Epithelial cell of proximal tubule (primary cell): ENCODE measurements around the gene ANKRD9. TPM values are rescaled to one million over a fixed set of nuclear protein-coding genes. Genes with fewer than 3 reads are reported as not detected.

Experiments used
- DNase-seq: peaks from one replicate; pipeline ENCODE4 v3.0.0-alpha.2; 2011; ENCODE audit warnings: low read depth
- H3K4me3 ChIP-seq: 2 replicates; pipeline ENCODE4 v1.5.1; 2011; ENCODE audit warnings: low read depth, mild to moderate bottlenecking, low read length
- total RNA-seq: library from RNA; depleted of rRNA; stranded (reverse); fragments of >200 nt; gene quantifications from 2 replicates; pipeline ENCODE4 v1.2.3, GENCODE V29; 2015
- TF ChIP-seq, protein P1 (sequence below): conservative IDR thresholded peaks from 2 replicates; pipeline ENCODE4 v1.5.1; 2012; ENCODE audit warnings: low read depth, mild to moderate bottlenecking, low read length

ANKRD9 gene
- total RNA-seq, 1 donor from 2014 or later, result 137 TPM

DNA sequence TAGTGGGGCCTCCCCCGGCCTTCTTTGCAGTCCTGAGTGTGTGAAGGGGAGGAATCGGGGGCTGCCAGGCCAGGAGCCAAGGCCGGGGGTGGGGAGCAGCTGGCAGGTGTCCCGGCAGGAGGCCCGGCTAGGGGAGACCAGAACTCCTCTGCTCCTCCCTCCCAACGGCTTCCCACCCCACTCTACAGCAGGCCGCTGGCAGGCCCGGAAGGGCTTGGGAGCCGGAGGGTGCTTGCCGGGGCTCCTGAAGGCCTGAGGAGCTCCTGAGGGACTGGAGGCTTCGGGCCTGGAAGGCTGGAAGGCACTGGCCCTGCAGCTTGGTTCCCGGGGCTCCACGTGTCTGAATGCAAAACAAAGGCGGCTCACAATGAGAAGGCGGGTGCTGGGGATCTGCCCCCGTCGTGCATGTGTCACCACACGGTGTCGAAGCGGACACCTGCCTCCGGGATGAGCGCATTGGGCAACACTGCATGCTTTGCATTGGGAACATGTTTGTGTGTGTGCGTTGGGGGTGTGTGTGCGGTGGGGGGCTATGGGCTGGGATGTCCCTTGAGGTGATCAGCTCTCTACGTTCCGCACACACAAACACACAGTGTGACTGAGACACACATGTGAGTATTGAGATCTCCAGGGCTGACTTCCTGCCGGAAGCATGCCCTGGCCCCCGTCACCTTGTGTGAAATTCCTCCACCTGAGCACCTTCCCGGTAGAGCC is 30.9 kb upstream of the ANKRD9 start:
- H3K4me3 ChIP-seq, result no peak overlapping the region
- DNase-seq, result no peak
- TF ChIP-seq, protein P1, sequence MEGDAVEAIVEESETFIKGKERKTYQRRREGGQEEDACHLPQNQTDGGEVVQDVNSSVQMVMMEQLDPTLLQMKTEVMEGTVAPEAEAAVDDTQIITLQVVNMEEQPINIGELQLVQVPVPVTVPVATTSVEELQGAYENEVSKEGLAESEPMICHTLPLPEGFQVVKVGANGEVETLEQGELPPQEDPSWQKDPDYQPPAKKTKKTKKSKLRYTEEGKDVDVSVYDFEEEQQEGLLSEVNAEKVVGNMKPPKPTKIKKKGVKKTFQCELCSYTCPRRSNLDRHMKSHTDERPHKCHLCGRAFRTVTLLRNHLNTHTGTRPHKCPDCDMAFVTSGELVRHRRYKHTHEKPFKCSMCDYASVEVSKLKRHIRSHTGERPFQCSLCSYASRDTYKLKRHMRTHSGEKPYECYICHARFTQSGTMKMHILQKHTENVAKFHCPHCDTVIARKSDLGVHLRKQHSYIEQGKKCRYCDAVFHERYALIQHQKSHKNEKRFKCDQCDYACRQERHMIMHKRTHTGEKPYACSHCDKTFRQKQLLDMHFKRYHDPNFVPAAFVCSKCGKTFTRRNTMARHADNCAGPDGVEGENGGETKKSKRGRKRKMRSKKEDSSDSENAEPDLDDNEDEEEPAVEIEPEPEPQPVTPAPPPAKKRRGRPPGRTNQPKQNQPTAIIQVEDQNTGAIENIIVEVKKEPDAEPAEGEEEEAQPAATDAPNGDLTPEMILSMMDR, result no peak

DNA sequence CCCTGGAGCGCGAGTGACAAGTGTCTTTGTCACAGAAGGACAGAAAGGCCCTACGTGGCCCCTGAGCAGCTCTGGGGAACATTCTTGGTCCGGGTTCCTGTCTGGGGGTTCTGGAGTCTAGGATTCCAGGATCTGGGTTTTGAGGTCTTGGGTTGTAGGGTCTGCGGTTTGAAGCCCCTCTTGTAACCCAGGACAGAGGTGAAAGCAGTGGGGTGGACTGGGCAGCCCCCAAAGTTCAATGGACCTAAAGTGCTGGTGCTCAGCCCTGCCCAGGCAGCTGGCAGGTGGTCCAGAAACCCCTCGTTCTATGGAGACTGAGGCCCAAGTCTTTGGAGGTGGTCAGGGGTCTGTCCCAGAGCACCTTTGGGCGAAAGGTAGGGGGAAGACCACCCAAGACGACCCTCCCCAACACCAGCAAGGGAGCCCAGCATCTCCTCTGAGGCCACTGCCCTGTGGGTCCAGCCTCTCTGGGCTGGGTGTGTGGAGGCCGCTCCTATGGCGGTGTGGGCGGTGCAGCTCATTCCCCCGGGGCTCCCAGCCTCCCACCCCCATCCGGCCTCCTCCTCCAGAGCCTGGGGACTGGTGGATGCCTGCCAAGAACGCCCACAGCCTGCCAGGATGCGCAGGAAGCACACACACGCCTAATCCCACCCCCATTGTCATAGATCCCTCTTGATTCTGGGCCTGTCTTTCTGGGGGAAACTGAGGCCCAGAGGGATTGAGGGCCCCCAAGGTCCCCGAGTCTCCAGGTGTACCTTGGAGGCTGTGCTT is 30.2 kb upstream of the ANKRD9 start:
- no peak for DNase-seq
- no peak overlapping the region for H3K4me3 ChIP-seq
- TF ChIP-seq, protein P1, result no peak

DNA sequence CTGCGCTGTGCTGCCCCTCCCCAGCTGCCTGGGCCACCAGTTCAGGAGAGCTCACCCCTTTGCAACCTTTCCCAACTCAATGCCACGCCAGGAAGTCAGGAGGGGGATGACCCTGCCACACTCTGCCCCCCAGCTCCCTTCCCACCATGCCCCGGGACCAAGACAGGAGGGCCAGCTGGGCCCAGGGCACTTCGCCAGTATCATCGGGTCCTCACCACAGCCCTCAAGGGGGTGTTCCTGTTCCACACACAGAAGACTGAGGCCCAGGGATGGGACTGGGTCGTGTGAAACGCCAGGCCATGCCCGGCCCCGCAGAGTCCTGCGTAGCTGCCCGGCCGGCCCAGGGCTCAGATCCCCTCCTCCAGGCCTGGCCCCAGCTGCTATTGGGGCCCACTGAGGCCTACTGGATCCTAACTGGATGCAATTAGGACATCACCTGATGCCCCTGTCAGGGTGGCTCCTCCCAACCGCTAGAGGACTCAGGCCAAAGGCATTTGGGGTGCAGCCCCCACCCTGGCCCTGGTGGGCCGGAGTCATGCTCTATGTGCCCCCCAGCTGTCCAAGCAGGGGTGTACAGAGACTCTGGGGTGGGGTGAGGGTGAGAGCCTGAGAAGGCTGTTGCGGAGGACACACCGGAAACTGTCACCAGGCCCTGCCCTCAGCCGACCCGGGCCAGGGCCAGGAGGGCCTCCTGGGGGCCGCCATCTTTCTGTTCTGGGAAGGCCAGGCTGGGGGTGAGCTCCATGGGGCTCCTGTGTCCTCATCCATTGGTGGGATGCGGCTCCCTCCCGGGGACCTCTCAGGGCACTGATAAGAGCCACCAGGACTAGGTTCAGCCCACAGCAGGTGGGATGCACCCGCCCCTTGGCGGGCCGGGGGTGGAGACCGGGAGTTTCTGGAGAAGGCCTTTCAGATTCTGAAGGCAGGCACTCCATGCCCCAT is 29.3 kb upstream of the ANKRD9 start:
- H3K4me3 ChIP-seq, result no peak overlapping the region
- no peak for DNase-seq
- TF ChIP-seq, protein P1, result no peak

DNA sequence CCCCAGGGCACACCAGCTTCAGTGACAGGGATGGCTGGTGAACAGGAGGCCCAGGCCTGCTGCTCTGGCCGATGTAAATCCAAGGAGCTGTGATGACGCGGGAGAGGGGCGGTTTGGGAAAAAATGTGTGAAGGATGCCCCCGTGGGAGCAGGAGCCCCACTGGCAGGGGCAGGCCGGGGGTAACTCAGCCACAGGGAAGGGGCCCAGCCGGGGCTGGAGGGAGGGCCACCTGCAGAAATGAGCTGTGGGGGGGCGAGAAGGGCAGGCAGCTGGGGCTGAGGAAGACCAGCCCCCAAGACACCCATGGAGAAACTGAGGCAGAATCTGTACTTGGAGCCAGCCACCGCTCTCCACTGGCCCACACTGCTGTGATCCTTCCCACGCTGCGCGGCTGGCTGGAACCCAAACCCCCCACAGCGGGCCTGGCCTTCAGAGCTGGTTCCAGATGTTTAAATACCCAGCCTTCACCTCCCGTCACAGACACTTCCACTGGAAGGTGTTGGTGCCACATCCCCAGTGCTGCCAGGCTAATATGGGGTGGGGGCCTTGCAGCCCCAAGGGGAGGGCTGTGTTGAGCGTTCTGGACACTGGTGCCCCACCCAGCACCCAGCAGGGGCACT is 28.5 kb upstream of the ANKRD9 start:
- no peak for DNase-seq
- TF ChIP-seq, protein P1, result no peak
- H3K4me3 ChIP-seq, result no peak overlapping the region

DNA sequence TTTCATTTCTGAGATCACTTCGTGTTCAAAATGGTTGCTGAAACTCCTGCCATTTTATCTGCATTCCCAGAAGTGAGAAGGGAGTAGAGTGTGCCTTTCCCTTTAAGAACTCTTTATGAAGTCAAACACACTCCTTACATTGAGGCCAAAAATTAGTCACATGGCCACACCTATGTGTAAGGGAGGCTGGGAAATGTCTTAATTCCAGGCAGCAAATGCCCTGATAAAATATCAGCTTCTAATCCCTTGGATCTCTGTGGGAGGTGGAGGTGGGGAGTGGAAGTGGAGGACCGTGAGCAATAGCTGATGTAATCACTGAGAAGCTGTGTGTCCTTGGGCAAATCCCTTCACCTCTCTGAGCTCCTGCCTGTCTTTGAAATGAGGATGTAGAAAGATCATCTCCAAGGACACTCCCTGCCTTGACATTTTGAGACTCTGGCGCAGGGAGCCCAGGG is 22.7 kb upstream of the ANKRD9 start:
- TF ChIP-seq, protein P1, result no peak
- no peak for DNase-seq
- no peak overlapping the region for H3K4me3 ChIP-seq

DNA sequence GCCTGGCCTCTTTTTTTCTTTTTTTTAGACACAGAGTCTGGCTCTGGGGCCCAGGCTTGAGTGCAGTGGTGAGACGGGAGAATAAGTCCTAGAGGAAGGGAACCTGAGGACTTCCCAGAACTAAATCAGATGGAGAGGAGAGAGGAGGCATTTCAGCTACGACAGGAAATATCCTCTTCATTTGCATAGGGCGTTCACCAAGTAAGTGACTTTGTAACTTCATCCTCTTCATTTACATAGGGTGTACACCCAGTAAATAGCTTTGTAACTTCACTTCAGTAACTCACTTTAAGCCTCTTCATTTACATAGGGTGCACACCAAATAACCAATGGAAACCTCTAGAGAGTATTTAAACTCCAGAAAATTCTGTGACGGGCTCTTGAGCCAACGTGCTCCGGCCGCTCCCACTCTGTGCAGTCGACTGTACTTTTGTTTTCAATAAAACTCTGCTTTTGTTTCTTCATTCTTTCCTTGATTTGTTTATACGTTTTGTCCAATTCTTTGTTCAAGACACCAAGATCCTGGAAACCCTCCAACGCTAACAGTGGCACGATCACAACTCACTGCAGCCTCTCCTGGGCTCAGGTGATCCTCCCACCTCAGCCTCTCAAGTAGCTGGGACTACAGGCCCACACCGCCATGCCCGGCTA is 21.4 kb upstream of the ANKRD9 start:
- no peak for DNase-seq
- no peak overlapping the region for H3K4me3 ChIP-seq
- TF ChIP-seq, protein P1, result no peak
